CD8-positive, alpha-beta memory T cell (primary cell): Measurements from ENCODE around the gene HEPN1. TPM values are rescaled to one million over a fixed set of nuclear protein-coding genes. Genes with fewer than 3 reads are reported as not detected.

Experiments used
- CTCF ChIA-PET: fragments of 350-600 bp; sonication (Branson Sonifier 250); formaldehyde crosslinking; loops from one replicate; lab custom pipeline; 2021; ENCODE audit warnings: antibody characterized with exemption; lab: Charles Lee
- POLR2A ChIA-PET: fragments of 350-600 bp; sonication (Branson Sonifier 250); formaldehyde crosslinking; loops from one replicate; lab custom pipeline; 2021; ENCODE audit warnings: antibody characterized with exemption; lab: Charles Lee
- DNase-seq, 5 donors: peaks; one replicate each; pipeline versions ENCODE4 v3.0.0 to v3.0.0-alpha.2; 2020 to 2022; ENCODE audit warnings: mixed read lengths in 1 of 5
- H3K27ac ChIP-seq: one replicate; pipeline ENCODE4 v1.7.0; 2013; ENCODE audit warnings: low read depth, mild to moderate bottlenecking, low read length, moderate library complexity
- H3K27me3 ChIP-seq: 2 replicates; pipeline ENCODE4 v1.7.0; 2013; ENCODE audit warnings: low read length, mild to moderate bottlenecking; ENCODE audit not compliant: insufficient read depth, poor library complexity, severe bottlenecking
- H3K36me3 ChIP-seq: 2 replicates; pipeline ENCODE4 v1.7.0; 2013; ENCODE audit warnings: mild to moderate bottlenecking, low read length, moderate library complexity; ENCODE audit not compliant: insufficient read depth
- H3K4me1 ChIP-seq: 2 replicates; pipeline ENCODE4 v1.7.0; 2013; ENCODE audit warnings: mild to moderate bottlenecking, low read length, moderate library complexity; ENCODE audit not compliant: insufficient read depth
- H3K4me3 ChIP-seq: 2 replicates; pipeline ENCODE4 v1.7.0; 2013; ENCODE audit warnings: mild to moderate bottlenecking, low read length
- H3K9me3 ChIP-seq: 2 replicates; pipeline ENCODE4 v1.7.0; 2013; ENCODE audit warnings: mild to moderate bottlenecking, low read length
- H3K27ac Mint-ChIP-seq, 8 donors: one replicate each; pipeline ENCODE4 v1.8.0; 2020 to 2021; ENCODE audit warnings: mixed read lengths in 8 of 8, mild to moderate bottlenecking in 6 of 8, inconsistent platforms in 3 of 8, moderate library complexity in 3 of 8
- H3K27me3 Mint-ChIP-seq, 2 donors: one replicate each; pipeline ENCODE4 v1.8.0; 2020 to 2021; ENCODE audit warnings: mixed read lengths in 2 of 2, mild to moderate bottlenecking in 1 of 2, moderate library complexity in 1 of 2
- H3K36me3 Mint-ChIP-seq, 3 donors: one replicate each; pipeline ENCODE4 v1.8.0; 2020 to 2021; ENCODE audit warnings: mixed read lengths in 3 of 3, inconsistent platforms in 1 of 3, mild to moderate bottlenecking in 1 of 3
- H3K4me1 Mint-ChIP-seq, 3 donors: one replicate each; pipeline ENCODE4 v1.8.0; 2020 to 2021; ENCODE audit warnings: mixed read lengths in 3 of 3, inconsistent platforms in 1 of 3, mild to moderate bottlenecking in 1 of 3
- H3K4me3 Mint-ChIP-seq, 7 donors: one replicate each; pipeline ENCODE4 v1.8.0; 2020 to 2021; ENCODE audit warnings: mixed read lengths in 7 of 7, mild to moderate bottlenecking in 6 of 7, moderate library complexity in 4 of 7, inconsistent platforms in 2 of 7
- H3K9me3 Mint-ChIP-seq, 5 donors: one replicate each; pipeline ENCODE4 v1.8.0; 2020 to 2022; ENCODE audit warnings: mixed read lengths in 5 of 5, mild to moderate bottlenecking in 3 of 5, moderate library complexity in 2 of 5, inconsistent platforms in 1 of 5
- polyA plus RNA-seq: library from polyadenylated mRNA; unstranded; fragments of 300-500 nt; fragmentation: Illumina TruSeq; gene quantifications from one replicate; pipeline ENCODE4 v1.2.3, GENCODE V29; 2021
- total RNA-seq, 2 experiments: library from RNA; stranded (reverse); gene quantifications; one replicate each; pipeline ENCODE4 v1.2.3, GENCODE V29; 2021

Gene HEPN1
- total and polyA plus RNA-seq, 3 experiments from 2014 or later = not detected

- Histone ChIP-seq H3K4me3 (no peak within 1 kb of the TSS), H3K27ac (no peak within 1 kb of the TSS), H3K27me3 (no peaks in the 10 kb centered on the region), H3K4me1 (no peaks in the 10 kb centered on the region), H3K36me3 (no peaks in the 10 kb centered on the region), H3K9me3 (no peaks in the 10 kb centered on the region)
- no peaks in the 10 kb centered on the region for H3K9me3 Mint-ChIP-seq
- DNase-seq = no peak
- POLR2A ChIA-PET = interaction anchor here (0.5 kb wide), 1 partner anchor 125 kb away, joined by 5 read pairs; no protein-coding TSS in a partner anchor
- H3K4me3 Mint-ChIP-seq = no peak within 1 kb of the TSS
- H3K36me3 Mint-ChIP-seq = no peaks in the 10 kb centered on the region
- CTCF ChIA-PET = interaction anchor here (0.8 to 1.2 kb wide), 2 partner anchors 10 to 21 kb away, joined by 3 read pairs; no protein-coding TSS in a partner anchor
- H3K4me1 Mint-ChIP-seq = peaks cover 0 to 4% (median 0%) of the 10 kb centered on the region in 3 donors
- peaks cover 15 to 32% of the 10 kb centered on the region in 2 donors for H3K27me3 Mint-ChIP-seq
- peak within 1 kb of the TSS in 2 of 8 donors; percentile 12 to 39 for H3K27ac Mint-ChIP-seq
Measured at GRCh38 chr11:124897674-124898262, 21.3 kb upstream of the HEPN1 start, which contains the start of gene ROBO4. Gene ROBO4 (minus strand): TSS chr11:124897865. CDS start chr11:124897795, 70 bp downstream.

DNA sequence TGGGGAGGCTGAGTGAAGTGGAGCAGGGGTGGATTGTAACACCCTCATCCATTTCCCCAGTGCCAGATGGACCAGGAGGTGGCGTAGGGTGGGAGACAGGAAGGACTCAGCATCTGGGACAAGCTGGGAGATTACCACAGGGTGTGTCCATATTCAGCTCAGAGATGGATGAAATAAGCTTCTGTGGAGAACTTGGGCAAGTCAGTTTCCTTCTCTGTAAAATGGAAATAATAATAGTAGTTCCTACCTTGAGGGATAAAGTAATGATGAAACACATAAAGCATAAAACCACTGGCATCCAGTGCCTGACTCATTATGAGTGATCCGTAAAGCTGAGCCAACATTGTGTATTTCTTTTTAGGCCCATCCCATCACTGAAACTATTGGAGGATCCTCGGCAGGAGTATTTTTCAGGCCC lies 20.8 kb upstream of the HEPN1 start:
- no peak overlapping the region for H3K4me3 Mint-ChIP-seq
- H3K27ac ChIP-seq = no peak overlapping the region
- no peaks in the 10 kb centered on the region for H3K36me3 ChIP-seq
- ChIA-PET POLR2A (no interaction called here), CTCF (interaction anchor here (1.2 kb wide), 1 partner anchor 11 kb away, joined by 3 read pairs; no protein-coding TSS in a partner anchor)
- DNase-seq = no peak
- H3K27me3 Mint-ChIP-seq = peaks cover 15 to 37% of the 10 kb centered on the region in 2 donors
- H3K27me3 ChIP-seq = no peaks in the 10 kb centered on the region
- no peaks in the 10 kb centered on the region for H3K36me3 Mint-ChIP-seq
- no peaks in the 10 kb centered on the region for H3K9me3 Mint-ChIP-seq
- H3K4me3 ChIP-seq = no peak overlapping the region
- no peaks in the 10 kb centered on the region for H3K4me1 ChIP-seq
- peaks cover 0 to 4% (median 0%) of the 10 kb centered on the region in 3 donors for H3K4me1 Mint-ChIP-seq
- H3K9me3 ChIP-seq = no peaks in the 10 kb centered on the region
- H3K27ac Mint-ChIP-seq = peak overlapping the region in 1 of 8 donors; percentile 39

- Histone ChIP-seq H3K27me3 (no peaks in the 10 kb centered on the region), H3K4me3 (no peak overlapping the region), H3K4me1 (no peaks in the 10 kb centered on the region), H3K36me3 (no peaks in the 10 kb centered on the region), H3K27ac (no peak overlapping the region), H3K9me3 (no peaks in the 10 kb centered on the region)
- peaks cover 15 to 40% of the 10 kb centered on the region in 2 donors for H3K27me3 Mint-ChIP-seq
- no peak overlapping the region for H3K4me3 Mint-ChIP-seq
- H3K27ac Mint-ChIP-seq = no peak overlapping the region
- CTCF ChIA-PET = interaction anchor here (0.9 to 1.2 kb wide), 2 partner anchors 11 to 22 kb away, joined by 3 read pairs; no protein-coding TSS in a partner anchor
- H3K36me3 Mint-ChIP-seq = no peaks in the 10 kb centered on the region
- H3K9me3 Mint-ChIP-seq = no peaks in the 10 kb centered on the region
- no peak for DNase-seq
- POLR2A ChIA-PET = no interaction called here
- H3K4me1 Mint-ChIP-seq = peaks cover 0 to 4% (median 0%) of the 10 kb centered on the region in 3 donors
Measured at GRCh38 chr11:124898711-124899110, 20.3 kb upstream of the HEPN1 start.

DNA sequence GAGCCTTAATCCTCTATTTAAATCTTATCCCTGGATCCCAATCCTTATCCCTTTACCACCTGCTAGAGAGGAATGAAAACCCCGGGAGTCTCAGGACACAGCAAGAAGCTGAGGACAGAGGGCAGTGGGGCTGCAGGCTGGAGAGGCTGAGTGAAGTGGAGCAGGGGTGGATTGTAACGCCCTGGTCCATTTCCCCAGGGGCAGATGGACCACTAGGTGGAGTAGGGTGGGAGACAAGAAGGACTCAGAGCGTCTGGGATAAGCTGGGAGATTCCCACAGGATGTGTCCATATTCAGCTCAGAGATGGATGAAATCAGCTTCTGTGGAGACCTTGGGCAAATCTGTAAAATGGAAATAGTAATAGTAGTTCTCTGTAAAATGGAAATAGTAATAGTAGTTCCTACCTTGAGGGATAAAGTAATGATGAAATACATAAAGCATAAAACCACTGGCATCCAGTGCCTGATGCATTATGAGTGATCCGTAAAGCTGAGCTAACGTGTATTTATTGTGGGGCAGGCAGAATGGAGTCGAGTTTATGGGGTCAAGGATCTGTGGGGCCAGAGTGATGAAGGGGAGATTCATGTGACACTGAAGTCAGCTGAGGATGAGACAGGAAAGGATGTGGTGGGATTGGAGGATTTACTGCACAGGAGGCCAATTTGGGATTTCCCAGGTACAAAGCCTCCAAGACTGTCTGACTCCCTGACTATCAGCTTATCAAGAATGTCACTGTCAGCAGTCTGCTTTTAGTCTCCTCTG lies 19.5 kb upstream of the HEPN1 start:
- Mint-ChIP-seq H3K27ac (no peak overlapping the region), H3K27me3 (peaks cover 15 to 41% of the 10 kb centered on the region in 2 donors), H3K36me3 (no peaks in the 10 kb centered on the region), H3K4me1 (peaks cover 0 to 4% (median 0%) of the 10 kb centered on the region in 3 donors), H3K9me3 (no peaks in the 10 kb centered on the region), H3K4me3 (no peak overlapping the region)
- DNase-seq = no peak
- Histone ChIP-seq H3K36me3 (no peaks in the 10 kb centered on the region), H3K27me3 (no peaks in the 10 kb centered on the region), H3K4me3 (no peak overlapping the region), H3K4me1 (no peaks in the 10 kb centered on the region), H3K9me3 (no peaks in the 10 kb centered on the region), H3K27ac (no peak overlapping the region)
- ChIA-PET POLR2A (no interaction called here), CTCF (interaction anchor here (0.9 kb wide), 1 partner anchor 23 kb away, joined by 3 read pairs; no protein-coding TSS in a partner anchor)

DNA sequence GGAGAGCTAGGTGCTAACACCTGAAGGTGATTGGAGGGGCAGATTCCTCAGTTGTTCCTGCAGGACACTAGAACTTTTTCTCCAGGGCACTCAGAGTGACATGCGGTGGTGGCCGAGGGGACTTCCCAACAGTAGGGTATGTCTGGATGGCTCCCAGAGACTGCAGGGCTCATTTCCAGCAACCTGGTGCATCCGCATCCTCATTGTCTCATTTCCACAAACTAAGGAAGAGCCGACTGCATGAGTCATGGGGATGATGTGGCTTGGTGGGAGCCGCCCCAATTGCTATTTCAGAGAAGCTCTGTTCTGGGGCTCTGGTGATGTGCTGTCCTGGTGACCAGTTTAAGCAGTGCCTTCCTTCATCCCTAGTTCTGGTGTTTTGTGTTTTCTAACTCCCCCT lies 18.6 kb upstream of the HEPN1 start:
- ChIA-PET CTCF (no interaction called here), POLR2A (no interaction called here)
- Histone ChIP-seq H3K4me1 (no peaks in the 10 kb centered on the region), H3K27ac (no peak overlapping the region), H3K9me3 (no peaks in the 10 kb centered on the region), H3K27me3 (no peaks in the 10 kb centered on the region), H3K4me3 (no peak overlapping the region), H3K36me3 (no peaks in the 10 kb centered on the region)
- peaks cover 16 to 43% of the 10 kb centered on the region in 2 donors for H3K27me3 Mint-ChIP-seq
- H3K4me1 Mint-ChIP-seq = peaks cover 0 to 4% (median 0%) of the 10 kb centered on the region in 3 donors
- H3K4me3 Mint-ChIP-seq = no peak overlapping the region
- no peak overlapping the region for H3K27ac Mint-ChIP-seq
- H3K9me3 Mint-ChIP-seq = no peaks in the 10 kb centered on the region
- no peak for DNase-seq
- no peaks in the 10 kb centered on the region for H3K36me3 Mint-ChIP-seq

GRCh38 chr11:124902616-124903015 lies 16.4 kb upstream of the HEPN1 start:
- no peaks in the 10 kb centered on the region for H3K4me1 ChIP-seq
- no peaks in the 10 kb centered on the region for H3K36me3 ChIP-seq
- CTCF ChIA-PET = no interaction called here
- H3K27ac Mint-ChIP-seq = no peak overlapping the region
- H3K4me3 Mint-ChIP-seq = no peak overlapping the region
- H3K4me3 ChIP-seq = no peak overlapping the region
- H3K36me3 Mint-ChIP-seq = no peaks in the 10 kb centered on the region
- POLR2A ChIA-PET = no interaction called here
- H3K27me3 ChIP-seq = no peaks in the 10 kb centered on the region
- no peak for DNase-seq
- no peaks in the 10 kb centered on the region for H3K9me3 ChIP-seq
- H3K27me3 Mint-ChIP-seq = peaks cover 12 to 58% of the 10 kb centered on the region in 2 donors
- H3K27ac ChIP-seq = no peak overlapping the region
- no peaks in the 10 kb centered on the region for H3K9me3 Mint-ChIP-seq
- H3K4me1 Mint-ChIP-seq = no peaks in the 10 kb centered on the region

- peaks cover 0 to 16% (median 10%) of the 10 kb centered on the region in 5 donors for H3K9me3 Mint-ChIP-seq
- H3K27ac Mint-ChIP-seq = no peak overlapping the region
- Histone ChIP-seq H3K4me3 (no peak overlapping the region), H3K9me3 (no peaks in the 10 kb centered on the region), H3K36me3 (no peaks in the 10 kb centered on the region), H3K27me3 (no peaks in the 10 kb centered on the region), H3K4me1 (peaks cover 6% of the 10 kb centered on the region), H3K27ac (no peak overlapping the region)
- DNase-seq = no peak
- peaks cover 0 to 14% (median 3%) of the 10 kb centered on the region in 3 donors for H3K36me3 Mint-ChIP-seq
- ChIA-PET POLR2A (no interaction called here), CTCF (interaction anchor here (1.1 kb wide), 1 partner anchor 225 kb away, joined by 3 read pairs; no protein-coding TSS in a partner anchor)
- H3K4me3 Mint-ChIP-seq = no peak overlapping the region
- peaks cover 2 to 4% (median 3%) of the 10 kb centered on the region in 3 donors for H3K4me1 Mint-ChIP-seq
- peaks cover 10 to 12% of the 10 kb centered on the region in 2 donors for H3K27me3 Mint-ChIP-seq
Measured at GRCh38 chr11:124915541-124916369, 3.3 kb upstream of the HEPN1 start.
